A673 (cell line): ENCODE measurements around the gene SLC22A6. TPM values are rescaled to one million over a fixed set of nuclear protein-coding genes. Genes with fewer than 3 reads are reported as not detected.

Experiments
- BruUV-seq: library from RNA; stranded (reverse); fragments of 400-500 nt; replicated peaks from 2 replicates; lab custom pipeline; 2021; lab: Mats Ljungman, UMichigan
- CTCF ChIA-PET: fragments of 300-600 bp; sonication (Branson Sonifier 250); formaldehyde crosslinking; loops from one replicate; lab custom pipeline; 2022; ENCODE audit warnings: antibody characterized with exemption; lab: Charles Lee
- POLR2A ChIA-PET: fragments of 300-600 bp; sonication (Branson Sonifier 250); formaldehyde crosslinking; loops from one replicate; lab custom pipeline; 2022; ENCODE audit warnings: antibody characterized with exemption; ENCODE audit not compliant: low non-redundant PET; lab: Charles Lee
- DNase-seq: peaks from one replicate; pipeline ENCODE4 v3.0.0-alpha.2; 2015; ENCODE audit warnings: low spot score
- H3K27ac ChIP-seq: fragments of 200-600 bp; sonication (generic); 2 replicates; pipeline ENCODE4 v1.5.1; 2016; ENCODE audit warnings: mixed run types, low read depth, mild to moderate bottlenecking, mixed read lengths, antibody characterized with exemption, low read length; ENCODE audit not compliant: poor library complexity, severe bottlenecking
- H3K27me3 ChIP-seq: fragments of 200-600 bp; sonication (generic); replicated peaks from 2 replicates; pipeline ENCODE4 v1.6.1; 2017; ENCODE audit warnings: mixed run types, low read depth, mild to moderate bottlenecking, mixed read lengths, antibody characterized with exemption, low read length; ENCODE audit not compliant: insufficient read depth, poor library complexity
- H3K36me3 ChIP-seq: fragments of 200-600 bp; sonication (generic); 2 replicates; pipeline ENCODE4 v1.6.1; 2016; ENCODE audit warnings: mixed run types, mild to moderate bottlenecking, mixed read lengths, antibody characterized with exemption, low read length; ENCODE audit not compliant: insufficient read depth, poor library complexity, severe bottlenecking
- H3K4me1 ChIP-seq: fragments of 200-600 bp; sonication (generic); 2 replicates; pipeline ENCODE4 v1.6.1; 2017; ENCODE audit warnings: mixed run types, mild to moderate bottlenecking, mixed read lengths, antibody characterized with exemption, low read length; ENCODE audit not compliant: insufficient read depth, poor library complexity, severe bottlenecking
- H3K4me3 ChIP-seq: fragments of 200-600 bp; sonication (generic); 2 replicates; pipeline ENCODE4 v1.5.1; 2016; ENCODE audit warnings: low read depth, mixed run types, mild to moderate bottlenecking, mixed read lengths, low read length; ENCODE audit not compliant: poor library complexity, severe bottlenecking
- H3K9me3 ChIP-seq: fragments of 200-600 bp; sonication (generic); 2 replicates; pipeline ENCODE4 v1.6.1; 2016; ENCODE audit warnings: mixed run types, low read depth, mild to moderate bottlenecking, mixed read lengths, antibody characterized with exemption, low read length; ENCODE audit not compliant: poor library complexity, severe bottlenecking
- EZH2 ChIP-seq: fragments of 200-600 bp; sonication (generic); IDR thresholded peaks from 2 replicates; pipeline ENCODE4 v1.6.1; 2017; ENCODE audit warnings: borderline replicate concordance, low read depth, mild to moderate bottlenecking, mixed read lengths, antibody characterized with exemption, low read length; ENCODE audit not compliant: poor library complexity, severe bottlenecking
- intact Hi-C: fragments of 100-400 bp; cut with micrococcal nuclease; formaldehyde crosslinking; loops from one replicate; pipeline ENCODE4 v1.10.0; 2022; ENCODE audit not compliant: unreplicated experiment
- total RNA-seq: library from RNA; stranded (reverse); gene quantifications from 2 replicates; pipeline ENCODE4 v1.2.3, GENCODE V29; 2021
- TF ChIP-seq, protein P1 (sequence below): fragments of 300-800, 200-600 bp; sonication (generic); conservative IDR thresholded peaks from 2 replicates; pipeline ENCODE4 v1.5.1; 2017; ENCODE audit warnings: low read depth, mild to moderate bottlenecking, antibody characterized with exemption, low read length, moderate library complexity, mixed read lengths

Gene SLC22A6
- total RNA-seq, 1 experiment from 2014 or later = not detected

DNA sequence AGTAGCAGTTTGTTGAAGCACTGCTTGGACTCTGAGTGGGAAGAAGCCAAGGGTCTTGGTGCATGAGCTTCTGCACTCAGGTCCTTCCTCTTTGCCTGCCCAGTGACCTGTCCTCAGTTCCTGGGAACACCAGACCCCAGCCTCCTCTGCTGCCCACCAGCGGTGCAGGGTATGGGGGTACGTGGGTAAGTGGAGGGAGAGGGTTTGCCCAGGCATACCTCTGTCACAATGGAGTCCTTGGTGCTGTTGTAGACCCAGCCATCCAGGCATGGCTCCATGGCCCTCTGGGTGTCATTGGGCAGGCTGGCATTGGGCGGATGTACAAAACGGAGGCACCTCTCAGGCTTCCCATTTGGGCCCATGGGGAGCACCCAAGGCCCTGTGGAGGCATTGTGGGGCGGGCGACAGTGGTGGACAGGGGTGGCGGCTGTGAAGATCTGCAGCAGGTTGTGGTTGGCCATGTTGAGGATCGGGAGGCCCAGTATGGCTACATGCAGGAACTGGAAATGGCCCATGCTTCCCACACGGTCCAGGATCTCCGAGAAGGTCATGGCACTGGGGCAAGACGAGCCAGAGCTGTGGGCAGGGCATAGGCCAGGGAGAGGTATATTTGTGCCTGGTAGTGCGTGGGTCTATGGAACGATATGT lies 29.8 kb upstream of the SLC22A6 start:
- no TSS peak for BruUV-seq
- H3K27ac ChIP-seq = no peak overlapping the region

DNA sequence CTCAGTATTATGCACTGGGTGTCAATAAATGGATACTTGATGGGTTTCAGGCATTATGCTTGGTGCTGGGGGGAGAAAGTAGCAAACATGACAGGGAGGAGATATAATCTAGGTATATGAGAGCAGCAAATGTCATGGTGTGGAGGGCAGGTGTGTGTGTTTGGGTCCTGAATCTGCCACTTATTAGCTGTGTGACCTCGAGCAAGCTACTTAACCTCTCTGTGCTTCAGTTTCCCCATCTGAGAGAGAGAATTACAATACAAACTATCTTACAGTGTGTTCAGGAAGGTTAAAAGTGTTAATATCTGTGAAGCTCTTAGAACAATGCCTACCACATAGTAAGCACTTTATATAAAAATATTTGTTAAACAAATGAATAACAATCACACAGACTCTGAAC lies 28.1 kb upstream of the SLC22A6 start:
- peaks cover 7% of the 10 kb centered on the region for H3K4me1 ChIP-seq
- no peaks in the 10 kb centered on the region for H3K36me3 ChIP-seq
- H3K27me3 ChIP-seq = no peaks in the 10 kb centered on the region
- intact Hi-C loops = no loop called here
- H3K9me3 ChIP-seq = no peaks in the 10 kb centered on the region
- CTCF ChIA-PET = no interaction called here
- POLR2A ChIA-PET = no interaction called here
- no peak for TF ChIP-seq EZH2
- TF ChIP-seq, protein P1, sequence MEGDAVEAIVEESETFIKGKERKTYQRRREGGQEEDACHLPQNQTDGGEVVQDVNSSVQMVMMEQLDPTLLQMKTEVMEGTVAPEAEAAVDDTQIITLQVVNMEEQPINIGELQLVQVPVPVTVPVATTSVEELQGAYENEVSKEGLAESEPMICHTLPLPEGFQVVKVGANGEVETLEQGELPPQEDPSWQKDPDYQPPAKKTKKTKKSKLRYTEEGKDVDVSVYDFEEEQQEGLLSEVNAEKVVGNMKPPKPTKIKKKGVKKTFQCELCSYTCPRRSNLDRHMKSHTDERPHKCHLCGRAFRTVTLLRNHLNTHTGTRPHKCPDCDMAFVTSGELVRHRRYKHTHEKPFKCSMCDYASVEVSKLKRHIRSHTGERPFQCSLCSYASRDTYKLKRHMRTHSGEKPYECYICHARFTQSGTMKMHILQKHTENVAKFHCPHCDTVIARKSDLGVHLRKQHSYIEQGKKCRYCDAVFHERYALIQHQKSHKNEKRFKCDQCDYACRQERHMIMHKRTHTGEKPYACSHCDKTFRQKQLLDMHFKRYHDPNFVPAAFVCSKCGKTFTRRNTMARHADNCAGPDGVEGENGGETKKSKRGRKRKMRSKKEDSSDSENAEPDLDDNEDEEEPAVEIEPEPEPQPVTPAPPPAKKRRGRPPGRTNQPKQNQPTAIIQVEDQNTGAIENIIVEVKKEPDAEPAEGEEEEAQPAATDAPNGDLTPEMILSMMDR = no peak
- no peak for DNase-seq
- H3K27ac ChIP-seq = no peak overlapping the region
- H3K4me3 ChIP-seq = no peak overlapping the region
- BruUV-seq = no TSS peak

More for the DNA sequence above, 29.8 kb upstream of the SLC22A6 start:
- Histone ChIP-seq H3K27me3 (no peaks in the 10 kb centered on the region), H3K4me1 (peaks cover 9% of the 10 kb centered on the region), H3K9me3 (no peaks in the 10 kb centered on the region), H3K36me3 (no peaks in the 10 kb centered on the region), H3K4me3 (no peak overlapping the region)
- ChIA-PET POLR2A (no interaction called here), CTCF (no interaction called here)
- no peak for DNase-seq
- TF ChIP-seq, protein P1 = no peak
- TF ChIP-seq EZH2 = no peak
- intact Hi-C loops = no loop called here

DNA sequence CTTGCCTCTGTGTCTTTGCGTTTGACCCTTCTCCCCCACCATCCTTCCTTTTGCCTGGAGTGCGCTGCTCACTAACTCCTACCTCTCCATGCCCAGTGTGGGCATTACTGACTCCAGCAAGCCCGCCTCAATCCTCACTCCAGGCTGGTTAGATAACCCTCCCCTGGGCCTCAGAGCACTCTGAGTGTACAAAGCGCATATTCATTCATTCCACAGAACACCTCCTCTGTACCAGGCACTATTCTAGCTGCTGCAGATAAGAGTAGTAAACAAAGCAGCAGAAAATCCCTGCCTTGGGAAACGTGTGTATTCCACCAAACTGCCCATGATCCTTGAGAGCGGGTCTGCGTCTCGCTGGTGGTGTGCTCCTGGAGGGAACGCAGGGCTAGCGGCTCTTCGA lies 27.7 kb upstream of the SLC22A6 start:
- POLR2A ChIA-PET = no interaction called here
- H3K27ac ChIP-seq = no peak overlapping the region
- no peaks in the 10 kb centered on the region for H3K36me3 ChIP-seq
- no peak overlapping the region for H3K4me3 ChIP-seq
- no peak for DNase-seq
- CTCF ChIA-PET = no interaction called here
- H3K9me3 ChIP-seq = no peaks in the 10 kb centered on the region
- BruUV-seq = no TSS peak
- H3K27me3 ChIP-seq = no peaks in the 10 kb centered on the region
- intact Hi-C loops = no loop called here
- peaks cover 3% of the 10 kb centered on the region for H3K4me1 ChIP-seq
- TF ChIP-seq EZH2 = no peak
- TF ChIP-seq, protein P1 = no peak
